Measurements from ENCODE around the gene TMEM98.
"Not testable (repeated sequence)": the region's sequence is repeated elsewhere in the genome, so short reads cannot be mapped to it uniquely, and the experiment has no call there.

TMEM98 gene

GRCh38 chr17:32976131-32976530 is 48.2 kb downstream of the TMEM98 start:
- H3K9me3 Mint-ChIP-seq = peaks cover 2% of the 10 kb centered on the region
- no peak for ATAC-seq
- H3K4me1 Mint-ChIP-seq = no peaks in the 10 kb centered on the region
- no peaks in the 10 kb centered on the region for H3K36me3 Mint-ChIP-seq
- peaks cover 22% of the 10 kb centered on the region for H3K27me3 Mint-ChIP-seq
- H3K4me3 Mint-ChIP-seq = no peak overlapping the region
- H3K27ac Mint-ChIP-seq = no peak overlapping the region

- peaks cover 2% of the 10 kb centered on the region for H3K9me3 Mint-ChIP-seq
- no peak for ATAC-seq
- H3K4me3 Mint-ChIP-seq = no peak overlapping the region
- H3K36me3 Mint-ChIP-seq = no peaks in the 10 kb centered on the region
- H3K27me3 Mint-ChIP-seq = peaks cover 23% of the 10 kb centered on the region
- no peaks in the 10 kb centered on the region for H3K4me1 Mint-ChIP-seq
- H3K27ac Mint-ChIP-seq = no peak overlapping the region
Measured at GRCh38 chr17:32976605-32977004, 48.7 kb downstream of the TMEM98 start.

- ATAC-seq = no peak
- peaks cover 14% of the 10 kb centered on the region for H3K9me3 Mint-ChIP-seq
Measured at GRCh38 chr17:32980230-32980629, 52.3 kb downstream of the TMEM98 start.

GRCh38 chr17:32981611-32982010 is 53.7 kb downstream of the TMEM98 start:
- not testable (repeated sequence) for H3K27ac Mint-ChIP-seq, H3K4me1 Mint-ChIP-seq, H3K4me3 Mint-ChIP-seq, ATAC-seq
- Mint-ChIP-seq H3K9me3 (peaks cover 14% of the 10 kb centered on the region), H3K27me3 (peaks cover 48% of the 10 kb centered on the region), H3K36me3 (peaks cover 11% of the 10 kb centered on the region)

More at GRCh38 chr17:32980230-32980629, 52.3 kb downstream of the TMEM98 start:
- Mint-ChIP-seq H3K36me3 (peaks cover 11% of the 10 kb centered on the region), H3K27ac (no peak overlapping the region), H3K27me3 (peaks cover 48% of the 10 kb centered on the region), H3K4me1 (no peaks in the 10 kb centered on the region), H3K4me3 (no peak overlapping the region)

- peaks cover 7% of the 10 kb centered on the region for H3K4me1 Mint-ChIP-seq
- no peak for ATAC-seq
- H3K9me3 Mint-ChIP-seq = peaks cover 23% of the 10 kb centered on the region
- H3K27me3 Mint-ChIP-seq = peaks cover 32% of the 10 kb centered on the region
- no peak overlapping the region for H3K4me3 Mint-ChIP-seq
- no peak overlapping the region for H3K27ac Mint-ChIP-seq
- H3K36me3 Mint-ChIP-seq = peaks cover 17% of the 10 kb centered on the region
Measured at GRCh38 chr17:32985050-32985756, 57.2 kb downstream of the TMEM98 start.

GRCh38 chr17:32987453-32987805 is 59.5 kb downstream of the TMEM98 start:
- H3K4me1 Mint-ChIP-seq, H3K27ac Mint-ChIP-seq, H3K4me3 Mint-ChIP-seq, ATAC-seq, H3K36me3 Mint-ChIP-seq: not testable (repeated sequence)
- peaks cover 28% of the 10 kb centered on the region for H3K27me3 Mint-ChIP-seq
- H3K9me3 Mint-ChIP-seq = peaks cover 15% of the 10 kb centered on the region

GRCh38 chr17:32987868-32988267 is 59.9 kb downstream of the TMEM98 start:
- not testable (repeated sequence) for H3K4me1 Mint-ChIP-seq, H3K4me3 Mint-ChIP-seq, H3K27ac Mint-ChIP-seq, H3K36me3 Mint-ChIP-seq, ATAC-seq
- Mint-ChIP-seq H3K9me3 (peaks cover 13% of the 10 kb centered on the region), H3K27me3 (peaks cover 23% of the 10 kb centered on the region)

GRCh38 chr17:32988481-32989101 is 60.6 kb downstream of the TMEM98 start:
- H3K4me1 Mint-ChIP-seq = peaks cover 7% of the 10 kb centered on the region
- peaks cover 20% of the 10 kb centered on the region for H3K27me3 Mint-ChIP-seq
- no peak overlapping the region for H3K4me3 Mint-ChIP-seq
- no peak for ATAC-seq
- H3K27ac Mint-ChIP-seq = no peak overlapping the region
- H3K9me3 Mint-ChIP-seq = peaks cover 13% of the 10 kb centered on the region
- H3K36me3 Mint-ChIP-seq = peaks cover 6% of the 10 kb centered on the region

- ATAC-seq = no peak
- H3K9me3 Mint-ChIP-seq = peaks cover 6% of the 10 kb centered on the region
- peaks cover 6% of the 10 kb centered on the region for H3K36me3 Mint-ChIP-seq
- peaks cover 21% of the 10 kb centered on the region for H3K27me3 Mint-ChIP-seq
- H3K4me1 Mint-ChIP-seq = no peaks in the 10 kb centered on the region
- H3K27ac Mint-ChIP-seq = no peak overlapping the region
- H3K4me3 Mint-ChIP-seq = no peak overlapping the region
Measured at GRCh38 chr17:32992321-32993033, 64.5 kb downstream of the TMEM98 start.

GRCh38 chr17:32993977-32994376 is 66.0 kb downstream of the TMEM98 start:
- no peak overlapping the region for H3K4me3 Mint-ChIP-seq
- H3K9me3 Mint-ChIP-seq = peaks cover 2% of the 10 kb centered on the region
- H3K4me1 Mint-ChIP-seq = peaks cover 7% of the 10 kb centered on the region
- H3K27ac Mint-ChIP-seq = no peak overlapping the region
- peaks cover 35% of the 10 kb centered on the region for H3K27me3 Mint-ChIP-seq
- H3K36me3 Mint-ChIP-seq = no peaks in the 10 kb centered on the region
- ATAC-seq = no peak
